Neural cell (in vitro differentiated cells): Measurements from ENCODE around the gene CAPN12. TPM values are rescaled to one million over a fixed set of nuclear protein-coding genes. Genes with fewer than 3 reads are reported as not detected.

Experiments used
- H2AFZ ChIP-seq: fragments of 200-600, 300-800 bp; sonication (generic), shearing (Covaris generic); 2 replicates; pipeline ENCODE4 v1.6.0; 2014; ENCODE audit warnings: low read depth, mild to moderate bottlenecking, antibody characterized with exemption, low read length, moderate library complexity
- H3F3A ChIP-seq: fragments of 200-600 bp; shearing (Covaris generic); 2 replicates; pipeline ENCODE4 v1.6.1; 2016; ENCODE audit warnings: mild to moderate bottlenecking, moderate library complexity, mixed read lengths, antibody characterized with exemption, low read length; ENCODE audit not compliant: insufficient read depth, poor library complexity, severe bottlenecking
- H3K27ac ChIP-seq: fragments of 200-600, 300-800 bp; sonication (generic), shearing (Covaris generic); 2 replicates; pipeline ENCODE4 v1.5.1; 2014; ENCODE audit warnings: mild to moderate bottlenecking, low read length, moderate library complexity
- H3K27me3 ChIP-seq: fragments of 300-800, 200-600 bp; sonication (generic), shearing (Covaris generic); 2 replicates; pipeline ENCODE4 v1.6.0; 2014; ENCODE audit warnings: mild to moderate bottlenecking, low read depth, low read length, moderate library complexity; ENCODE audit not compliant: insufficient read depth
- H3K36me3 ChIP-seq: fragments of 300-800, 200-600 bp; sonication (generic), shearing (Covaris generic); 2 replicates; pipeline ENCODE4 v1.5.1; 2014; ENCODE audit warnings: mild to moderate bottlenecking, antibody characterized with exemption, low read length, moderate library complexity; ENCODE audit not compliant: insufficient read depth
- H3K4me2 ChIP-seq: fragments of 300-800, 200-600 bp; sonication (generic), shearing (Covaris generic); 2 replicates; pipeline ENCODE4 v1.6.0; 2014; ENCODE audit warnings: mild to moderate bottlenecking, low read length
- H3K4me3 ChIP-seq: fragments of 300-800, 200-600 bp; sonication (generic), shearing (Covaris generic); 2 replicates; pipeline ENCODE4 v1.5.1; 2014; ENCODE audit warnings: mild to moderate bottlenecking, low read length, moderate library complexity
- H3K79me2 ChIP-seq: fragments of 200-600 bp; shearing (Covaris generic); replicated peaks from 2 replicates; pipeline ENCODE4 v1.6.0; 2014; ENCODE audit warnings: mild to moderate bottlenecking, low read length, moderate library complexity; ENCODE audit not compliant: insufficient read depth
- H3K9ac ChIP-seq: fragments of 300-800, 200-600 bp; sonication (generic), shearing (Covaris generic); 2 replicates; pipeline ENCODE4 v1.6.1; 2016; ENCODE audit warnings: mild to moderate bottlenecking, low read length, mixed read lengths
- H3K9me2 ChIP-seq: fragments of 200-600 bp; shearing (Covaris generic); 2 replicates; pipeline ENCODE4 v1.6.1; 2016; ENCODE audit warnings: mild to moderate bottlenecking, low read length, mixed read lengths; ENCODE audit not compliant: insufficient read depth
- H3K9me3 ChIP-seq: fragments of 200-600, 300-800 bp; sonication (generic), shearing (Covaris generic); 2 replicates; pipeline ENCODE4 v1.6.1; 2016; ENCODE audit warnings: mild to moderate bottlenecking, mixed run types, low read length, moderate library complexity, mixed read lengths
- H4K20me1 ChIP-seq: fragments of 200-600 bp; shearing (Covaris generic); 2 replicates; pipeline ENCODE4 v1.6.1; 2016; ENCODE audit warnings: mild to moderate bottlenecking, mixed run types; ENCODE audit not compliant: insufficient read depth
- EP300 ChIP-seq: fragments of 450-650 bp; conservative IDR thresholded peaks from 2 replicates; pipeline ENCODE4 v1.6.1; 2014; ENCODE audit warnings: antibody characterized with exemption, mild to moderate bottlenecking, moderate library complexity; ENCODE audit not compliant: poor library complexity, severe bottlenecking
- EZH2 ChIP-seq: fragments of 200-600, 300-800 bp; shearing (Covaris generic), sonication (generic); IDR thresholded peaks from 2 replicates; pipeline ENCODE4 v1.6.1; 2014; ENCODE audit warnings: antibody characterized with exemption, low read length, borderline replicate concordance, mild to moderate bottlenecking; ENCODE audit not compliant: insufficient read depth, poor library complexity, severe bottlenecking
- MXI1 ChIP-seq: fragments of 450-650 bp; conservative IDR thresholded peaks from 2 replicates; pipeline ENCODE4 v1.6.1; 2014; ENCODE audit warnings: antibody characterized with exemption, mild to moderate bottlenecking; ENCODE audit not compliant: poor library complexity, severe bottlenecking
- POLR2AphosphoS5 ChIP-seq: IDR thresholded peaks from 2 replicates; pipeline ENCODE4 v1.6.1; 2012
- RAD21 ChIP-seq: fragments of 450-650 bp; conservative IDR thresholded peaks from 2 replicates; pipeline ENCODE4 v1.6.1; 2014; ENCODE audit warnings: antibody characterized with exemption, mild to moderate bottlenecking, moderate library complexity
- SMC3 ChIP-seq: fragments of 450-650 bp; conservative IDR thresholded peaks from 2 replicates; pipeline ENCODE4 v1.6.1; 2014; ENCODE audit warnings: antibody characterized with exemption, mild to moderate bottlenecking, moderate library complexity; ENCODE audit not compliant: poor library complexity
- TAF1 ChIP-seq: IDR thresholded peaks from 2 replicates; pipeline ENCODE4 v1.6.1; 2012; ENCODE audit warnings: low read depth
- polyA plus RNA-seq: library from polyadenylated mRNA; depleted of rRNA; stranded (reverse); fragments of >200 nt; gene quantifications from 2 replicates; pipeline ENCODE4 v1.2.3, GENCODE V29; 2014
- TF ChIP-seq, protein P1 (sequence below): fragments of 450-650 bp; IDR thresholded peaks from 2 replicates; pipeline ENCODE4 v1.5.1; 2014; ENCODE audit warnings: antibody characterized with exemption, mild to moderate bottlenecking, moderate library complexity; ENCODE audit not compliant: poor library complexity, severe bottlenecking
- TF ChIP-seq, protein P2 (sequence below): IDR thresholded peaks from 2 replicates; pipeline ENCODE4 v1.6.1; 2012; ENCODE audit warnings: borderline replicate concordance

The CAPN12 gene
- polyA plus RNA-seq, 1 donor from 2014 or later: not detected

DNA sequence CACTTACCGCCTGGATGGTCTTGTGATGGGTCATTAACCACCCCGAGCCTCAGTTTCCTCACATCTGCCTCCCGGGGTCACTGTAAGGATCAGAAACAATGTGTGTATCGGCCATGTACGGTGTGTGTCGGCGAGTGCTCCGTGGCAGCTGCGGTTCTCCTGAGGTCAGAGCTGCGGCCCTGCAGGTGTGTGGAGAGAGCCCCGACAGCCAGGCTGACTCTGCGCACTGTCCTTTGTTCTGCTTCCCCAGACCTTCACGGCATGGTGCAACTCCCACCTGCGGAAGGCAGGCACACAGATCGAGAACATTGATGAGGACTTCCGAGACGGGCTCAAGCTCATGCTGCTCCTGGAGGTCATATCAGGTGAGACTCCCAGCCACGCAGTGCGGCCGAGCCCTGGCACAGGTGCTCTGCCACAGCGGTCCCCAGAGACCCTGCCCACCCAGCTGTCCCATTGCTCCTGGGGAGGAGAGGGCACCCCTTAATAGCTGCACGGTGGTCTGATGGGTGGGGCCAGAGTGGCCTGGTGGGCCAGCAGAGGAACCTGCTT, 43.8 kb downstream of the CAPN12 start:
- H4K20me1 ChIP-seq: no peaks in the 10 kb centered on the region
- H3K79me2 ChIP-seq: no peaks in the 10 kb centered on the region
- no peak overlapping the region for H3K9ac ChIP-seq
- H3K4me3 ChIP-seq: no peak overlapping the region
- no peaks in the 10 kb centered on the region for H3F3A ChIP-seq
- no peaks in the 10 kb centered on the region for H3K9me3 ChIP-seq
- no peak overlapping the region for H3K4me2 ChIP-seq
- no peak overlapping the region for H3K27ac ChIP-seq
- no peaks in the 10 kb centered on the region for H3K9me2 ChIP-seq
- no peak overlapping the region for H2AFZ ChIP-seq
- no peak for TF ChIP-seq MXI1
- TF ChIP-seq EZH2: no peak
- TF ChIP-seq TAF1: no peak
- TF ChIP-seq, protein P1, sequence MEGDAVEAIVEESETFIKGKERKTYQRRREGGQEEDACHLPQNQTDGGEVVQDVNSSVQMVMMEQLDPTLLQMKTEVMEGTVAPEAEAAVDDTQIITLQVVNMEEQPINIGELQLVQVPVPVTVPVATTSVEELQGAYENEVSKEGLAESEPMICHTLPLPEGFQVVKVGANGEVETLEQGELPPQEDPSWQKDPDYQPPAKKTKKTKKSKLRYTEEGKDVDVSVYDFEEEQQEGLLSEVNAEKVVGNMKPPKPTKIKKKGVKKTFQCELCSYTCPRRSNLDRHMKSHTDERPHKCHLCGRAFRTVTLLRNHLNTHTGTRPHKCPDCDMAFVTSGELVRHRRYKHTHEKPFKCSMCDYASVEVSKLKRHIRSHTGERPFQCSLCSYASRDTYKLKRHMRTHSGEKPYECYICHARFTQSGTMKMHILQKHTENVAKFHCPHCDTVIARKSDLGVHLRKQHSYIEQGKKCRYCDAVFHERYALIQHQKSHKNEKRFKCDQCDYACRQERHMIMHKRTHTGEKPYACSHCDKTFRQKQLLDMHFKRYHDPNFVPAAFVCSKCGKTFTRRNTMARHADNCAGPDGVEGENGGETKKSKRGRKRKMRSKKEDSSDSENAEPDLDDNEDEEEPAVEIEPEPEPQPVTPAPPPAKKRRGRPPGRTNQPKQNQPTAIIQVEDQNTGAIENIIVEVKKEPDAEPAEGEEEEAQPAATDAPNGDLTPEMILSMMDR: no peak
- TF ChIP-seq EP300: no peak
- TF ChIP-seq POLR2AphosphoS5: no peak
- no peak for TF ChIP-seq SMC3
- H3K27me3 ChIP-seq: no peaks in the 10 kb centered on the region
- no peaks in the 10 kb centered on the region for H3K36me3 ChIP-seq

DNA sequence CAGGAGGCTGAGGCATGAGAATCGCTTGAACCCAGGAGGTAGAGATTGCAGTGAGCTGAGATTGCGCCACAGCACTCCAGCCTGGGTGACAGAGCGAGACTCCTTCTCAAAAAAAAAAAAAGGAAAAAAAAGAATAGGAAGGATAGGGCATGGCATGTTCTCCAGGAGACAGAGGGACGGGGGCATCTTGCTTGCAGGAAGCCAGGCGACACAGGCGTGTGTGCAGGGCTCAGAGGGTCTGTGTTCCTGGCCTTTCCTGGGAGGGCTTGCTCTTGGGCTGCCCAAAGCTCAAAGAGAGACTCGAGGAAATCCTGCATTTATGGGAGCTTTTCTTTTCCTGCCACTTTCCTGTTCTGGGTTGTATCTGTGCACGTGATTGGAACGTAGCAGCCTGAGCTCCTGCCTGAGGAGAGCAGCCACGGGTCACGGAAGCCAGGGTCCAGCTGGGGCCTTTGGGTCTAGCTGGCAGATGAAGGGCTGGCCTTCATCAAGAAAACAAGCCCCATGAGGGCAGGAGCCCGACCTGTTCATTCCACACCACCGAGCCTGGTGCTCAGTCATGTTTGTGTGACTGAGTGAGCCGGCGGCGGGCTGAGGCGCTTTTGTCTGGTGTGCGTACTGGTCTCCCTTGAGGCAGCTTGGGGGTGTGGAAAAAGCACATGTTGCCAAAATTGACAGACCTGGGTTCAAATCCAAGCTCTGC, 44.5 kb downstream of the CAPN12 start:
- Histone ChIP-seq H3K9ac (no peak overlapping the region), H3K79me2 (no peaks in the 10 kb centered on the region), H3K27me3 (no peaks in the 10 kb centered on the region), H3K9me2 (no peaks in the 10 kb centered on the region), H3F3A (no peaks in the 10 kb centered on the region), H3K27ac (no peak overlapping the region), H3K4me2 (no peak overlapping the region), H3K9me3 (no peaks in the 10 kb centered on the region), H3K4me3 (no peak overlapping the region), H4K20me1 (no peaks in the 10 kb centered on the region), H2AFZ (no peak overlapping the region), H3K36me3 (no peaks in the 10 kb centered on the region)
- TF ChIP-seq POLR2AphosphoS5 (no peak), RAD21 (no peak), EP300 (no peak), MXI1 (no peak), TAF1 (no peak), EZH2 (no peak), SMC3 (no peak)
- TF ChIP-seq, protein P2, sequence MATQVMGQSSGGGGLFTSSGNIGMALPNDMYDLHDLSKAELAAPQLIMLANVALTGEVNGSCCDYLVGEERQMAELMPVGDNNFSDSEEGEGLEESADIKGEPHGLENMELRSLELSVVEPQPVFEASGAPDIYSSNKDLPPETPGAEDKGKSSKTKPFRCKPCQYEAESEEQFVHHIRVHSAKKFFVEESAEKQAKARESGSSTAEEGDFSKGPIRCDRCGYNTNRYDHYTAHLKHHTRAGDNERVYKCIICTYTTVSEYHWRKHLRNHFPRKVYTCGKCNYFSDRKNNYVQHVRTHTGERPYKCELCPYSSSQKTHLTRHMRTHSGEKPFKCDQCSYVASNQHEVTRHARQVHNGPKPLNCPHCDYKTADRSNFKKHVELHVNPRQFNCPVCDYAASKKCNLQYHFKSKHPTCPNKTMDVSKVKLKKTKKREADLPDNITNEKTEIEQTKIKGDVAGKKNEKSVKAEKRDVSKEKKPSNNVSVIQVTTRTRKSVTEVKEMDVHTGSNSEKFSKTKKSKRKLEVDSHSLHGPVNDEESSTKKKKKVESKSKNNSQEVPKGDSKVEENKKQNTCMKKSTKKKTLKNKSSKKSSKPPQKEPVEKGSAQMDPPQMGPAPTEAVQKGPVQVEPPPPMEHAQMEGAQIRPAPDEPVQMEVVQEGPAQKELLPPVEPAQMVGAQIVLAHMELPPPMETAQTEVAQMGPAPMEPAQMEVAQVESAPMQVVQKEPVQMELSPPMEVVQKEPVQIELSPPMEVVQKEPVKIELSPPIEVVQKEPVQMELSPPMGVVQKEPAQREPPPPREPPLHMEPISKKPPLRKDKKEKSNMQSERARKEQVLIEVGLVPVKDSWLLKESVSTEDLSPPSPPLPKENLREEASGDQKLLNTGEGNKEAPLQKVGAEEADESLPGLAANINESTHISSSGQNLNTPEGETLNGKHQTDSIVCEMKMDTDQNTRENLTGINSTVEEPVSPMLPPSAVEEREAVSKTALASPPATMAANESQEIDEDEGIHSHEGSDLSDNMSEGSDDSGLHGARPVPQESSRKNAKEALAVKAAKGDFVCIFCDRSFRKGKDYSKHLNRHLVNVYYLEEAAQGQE: no peak
- TF ChIP-seq, protein P1: no peak
